GM12872 (cell line): ENCODE data around the gene CFAP298.

ENCODE experiments used
- CTCF ChIP-seq: IDR thresholded peaks from 3 replicates; pipeline ENCODE4 v1.5.1; 2011; ENCODE audit warnings: low read depth, mild to moderate bottlenecking, low read length, moderate library complexity; ENCODE audit not compliant: insufficient read depth

CFAP298 gene

GRCh38 chr21:32567626-32568025 is 44.6 kb downstream of the CFAP298 start:
- TF ChIP-seq CTCF: no peak

GRCh38 chr21:32566741-32567389 is 45.3 kb downstream of the CFAP298 start:
- no peak for TF ChIP-seq CTCF

- no peak for TF ChIP-seq CTCF
Measured at GRCh38 chr21:32565856-32566465, 46.2 kb downstream of the CFAP298 start.

- no peak for TF ChIP-seq CTCF
Measured at GRCh38 chr21:32562915-32563314, 49.3 kb downstream of the CFAP298 start.

- peak; percentile 39; the same call in 1 of the 3 replicates for TF ChIP-seq CTCF
Measured at GRCh38 chr21:32562426-32562825, 49.8 kb downstream of the CFAP298 start.

- TF ChIP-seq CTCF: no peak
Measured at GRCh38 chr21:32560896-32561295, 51.3 kb downstream of the CFAP298 start.

GRCh38 chr21:32559006-32559610 is 53.1 kb downstream of the CFAP298 start:
- TF ChIP-seq CTCF: no peak
